GM10248 (cell line): ENCODE data around the gene HDAC4.

Source experiments
- CTCF ChIA-PET: fragments of 300-600 bp; sonication (Branson Sonifier 250); formaldehyde crosslinking; extraction: SDS; loops from one replicate; lab custom pipeline; 2021; ENCODE audit warnings: antibody characterized with exemption; lab: Yijun Ruan, JAX
- POLR2A ChIA-PET: fragments of 350-650 bp; sonication (Branson Sonifier 250); formaldehyde crosslinking; extraction: SDS; loops from one replicate; lab custom pipeline; 2020; ENCODE audit warnings: antibody characterized with exemption; lab: Yijun Ruan, JAX
- DNase-seq: peaks from one replicate; pipeline ENCODE4 v3.0.0; 2012; ENCODE audit errors: extremely low spot score
- TF ChIP-seq, protein P1 (sequence below): IDR thresholded peaks from 2 replicates; pipeline ENCODE4 v1.5.1; 2012; ENCODE audit warnings: mild to moderate bottlenecking, low read depth; ENCODE audit errors: extremely low read depth, missing control alignments, control extremely low read depth

HDAC4 gene

GRCh38 chr2:239247401-239248245 lies 153.2 kb downstream of the HDAC4 start:
- CTCF ChIA-PET, result no interaction called here
- POLR2A ChIA-PET, result no interaction called here
- TF ChIP-seq, protein P1, sequence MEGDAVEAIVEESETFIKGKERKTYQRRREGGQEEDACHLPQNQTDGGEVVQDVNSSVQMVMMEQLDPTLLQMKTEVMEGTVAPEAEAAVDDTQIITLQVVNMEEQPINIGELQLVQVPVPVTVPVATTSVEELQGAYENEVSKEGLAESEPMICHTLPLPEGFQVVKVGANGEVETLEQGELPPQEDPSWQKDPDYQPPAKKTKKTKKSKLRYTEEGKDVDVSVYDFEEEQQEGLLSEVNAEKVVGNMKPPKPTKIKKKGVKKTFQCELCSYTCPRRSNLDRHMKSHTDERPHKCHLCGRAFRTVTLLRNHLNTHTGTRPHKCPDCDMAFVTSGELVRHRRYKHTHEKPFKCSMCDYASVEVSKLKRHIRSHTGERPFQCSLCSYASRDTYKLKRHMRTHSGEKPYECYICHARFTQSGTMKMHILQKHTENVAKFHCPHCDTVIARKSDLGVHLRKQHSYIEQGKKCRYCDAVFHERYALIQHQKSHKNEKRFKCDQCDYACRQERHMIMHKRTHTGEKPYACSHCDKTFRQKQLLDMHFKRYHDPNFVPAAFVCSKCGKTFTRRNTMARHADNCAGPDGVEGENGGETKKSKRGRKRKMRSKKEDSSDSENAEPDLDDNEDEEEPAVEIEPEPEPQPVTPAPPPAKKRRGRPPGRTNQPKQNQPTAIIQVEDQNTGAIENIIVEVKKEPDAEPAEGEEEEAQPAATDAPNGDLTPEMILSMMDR, result no peak
- no peak for DNase-seq

DNA sequence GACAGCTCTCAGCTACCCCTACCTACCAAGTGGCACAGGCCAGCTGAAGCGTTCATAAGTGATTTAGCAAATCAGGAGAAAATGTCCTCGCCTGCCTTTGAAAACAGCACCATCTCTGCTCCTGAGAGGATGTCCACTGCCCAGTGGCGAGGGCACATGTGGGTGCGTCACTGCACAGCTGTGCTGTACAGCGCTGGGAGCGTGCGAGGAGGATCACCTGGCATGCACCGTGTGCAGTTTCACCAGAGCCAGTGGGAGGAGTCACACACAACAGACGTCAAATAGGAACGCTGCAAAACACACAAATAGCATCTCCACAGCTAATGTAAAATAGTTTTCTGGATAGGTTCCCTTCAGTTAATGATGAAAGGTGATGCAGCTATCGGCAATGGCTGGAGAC lies 154.1 kb downstream of the HDAC4 start:
- POLR2A ChIA-PET, result no interaction called here
- CTCF ChIA-PET, result no interaction called here
- no peak for DNase-seq
- TF ChIP-seq, protein P1, result no peak

GRCh38 chr2:239245872-239246721 lies 154.7 kb downstream of the HDAC4 start:
- CTCF ChIA-PET, result no interaction called here
- POLR2A ChIA-PET, result no interaction called here
- TF ChIP-seq, protein P1, result no peak
- DNase-seq, result no peak

GRCh38 chr2:239245107-239245506 lies 155.7 kb downstream of the HDAC4 start:
- no peak for DNase-seq
- ChIA-PET POLR2A (no interaction called here), CTCF (no interaction called here)
- TF ChIP-seq, protein P1, result no peak

- ChIA-PET CTCF (no interaction called here), POLR2A (no interaction called here)
- DNase-seq, result no peak
- TF ChIP-seq, protein P1, result no peak
Measured at GRCh38 chr2:239244625-239245024, 156.2 kb downstream of the HDAC4 start.

DNA sequence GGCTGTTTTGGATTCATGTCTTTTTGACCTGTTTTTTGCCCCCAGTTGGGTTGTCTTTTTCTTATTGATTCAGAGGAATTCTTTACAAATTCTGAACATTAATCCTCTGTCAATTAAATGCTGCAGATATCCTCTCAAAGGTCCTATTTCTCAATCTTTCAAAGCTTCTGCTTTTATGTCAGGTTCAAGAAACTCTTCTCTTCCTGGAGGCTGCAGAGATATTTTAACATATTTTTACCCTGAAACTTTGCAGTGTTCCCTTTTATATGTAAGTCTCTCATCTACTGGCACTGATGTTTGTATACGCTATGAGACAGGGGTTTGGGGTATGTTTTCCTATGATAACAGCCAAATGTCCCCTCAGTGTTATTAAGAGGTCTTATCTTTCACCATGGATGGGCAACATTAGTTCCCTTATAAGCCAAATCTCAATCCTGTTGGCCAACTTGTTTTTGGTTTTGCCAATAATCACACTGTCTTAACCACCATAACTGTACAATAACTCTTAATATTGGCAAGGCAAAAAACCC lies 159.3 kb downstream of the HDAC4 start:
- CTCF ChIA-PET, result no interaction called here
- TF ChIP-seq, protein P1, result no peak
- DNase-seq, result no peak
- POLR2A ChIA-PET, result no interaction called here
